Caco-2 (cell line): ENCODE data around the gene DMWD. TPM values are rescaled to one million over a fixed set of nuclear protein-coding genes. Genes with fewer than 3 reads are reported as not detected.

Source experiments
- total RNA-seq: library from RNA; stranded (reverse); gene quantifications from 2 replicates; pipeline ENCODE4 v1.2.3, GENCODE V29; 2022

The DMWD gene
- total RNA-seq, 1 experiment from 2014 or later, result 76.3 TPM

Other genes starting within 250 kb of the DMWD start
- gene OPA3, start 208.0 kb downstream of the DMWD start, total RNA-seq, result 16.9 and 17.7 TPM in 2 replicates
- not detected in 2 replicates for gene GPR4, start 190.6 kb downstream of the DMWD start, total RNA-seq
- gene EML2, start 153.4 kb downstream of the DMWD start, total RNA-seq, result 33.9 and 38.8 TPM in 2 replicates
- gene GIPR, start 124.6 kb downstream of the DMWD start, total RNA-seq, result 2.6 and 4.6 TPM in 2 replicates
- 579 and 587 TPM in 2 replicates for gene SNRPD2, start 100.9 kb downstream of the DMWD start, total RNA-seq
- 16.9 and 20.2 TPM in 2 replicates for gene QPCTL, start 100.2 kb downstream of the DMWD start, total RNA-seq
- 31.0 and 37.0 TPM in 2 replicates for gene FBXO46, start 61.9 kb downstream of the DMWD start, total RNA-seq
- not detected in 2 replicates for gene MEIOSIN, start 59.4 kb downstream of the DMWD start, total RNA-seq
- 23.7 and 28.6 TPM in 2 replicates for gene SIX5, start 23.6 kb downstream of the DMWD start, total RNA-seq
- 28.1 and 30.2 TPM in 2 replicates for gene DMPK, start 10.4 kb downstream of the DMWD start, total RNA-seq
- 0.23 and 0.30 TPM in 2 replicates for gene RSPH6A, start 22.5 kb upstream of the DMWD start, total RNA-seq
- 81.8 and 85.0 TPM in 2 replicates for gene SYMPK, start 70.3 kb upstream of the DMWD start, total RNA-seq
- 15.3 and 19.0 TPM in 2 replicates for gene FOXA3, start 71.5 kb upstream of the DMWD start, total RNA-seq
- gene IRF2BP1, start 93.3 kb upstream of the DMWD start, total RNA-seq, result 27.6 and 29.2 TPM in 2 replicates
- gene MYPOP, start 109.8 kb upstream of the DMWD start, total RNA-seq, result 15.8 and 18.1 TPM in 2 replicates
- not detected in 2 replicates for gene NANOS2, start 121.9 kb upstream of the DMWD start, total RNA-seq
- gene NOVA2, start 181.0 kb upstream of the DMWD start, total RNA-seq, result 0.05 TPM in 1 of 2 replicates, not detected in the other
- gene CCDC61, start 202.6 kb upstream of the DMWD start, total RNA-seq, result 17.1 and 21.1 TPM in 2 replicates
- not detected in 2 replicates for gene PGLYRP1, start 230.2 kb upstream of the DMWD start, total RNA-seq
- 3.9 and 4.4 TPM in 2 replicates for gene IGFL4, start 248.2 kb upstream of the DMWD start, total RNA-seq